Measurements from ENCODE around the gene GMDS.

GMDS gene

GRCh38 chr6:2033544-2033943 is 211.9 kb downstream of the GMDS start:
- TF ChIP-seq CTCF (IDR thresholded peaks at IDR 0.05; ENCODE audit: low read depth, low read length) = no peak
- H3K4me3 ChIP-seq (replicated peaks in 1 of 2; ENCODE audit: low read depth in 2 of 2, low read length in 2 of 2) = no peak overlapping the region
- DNase-seq (ENCODE audit: low read depth in 2 of 2) = no peak

DNA sequence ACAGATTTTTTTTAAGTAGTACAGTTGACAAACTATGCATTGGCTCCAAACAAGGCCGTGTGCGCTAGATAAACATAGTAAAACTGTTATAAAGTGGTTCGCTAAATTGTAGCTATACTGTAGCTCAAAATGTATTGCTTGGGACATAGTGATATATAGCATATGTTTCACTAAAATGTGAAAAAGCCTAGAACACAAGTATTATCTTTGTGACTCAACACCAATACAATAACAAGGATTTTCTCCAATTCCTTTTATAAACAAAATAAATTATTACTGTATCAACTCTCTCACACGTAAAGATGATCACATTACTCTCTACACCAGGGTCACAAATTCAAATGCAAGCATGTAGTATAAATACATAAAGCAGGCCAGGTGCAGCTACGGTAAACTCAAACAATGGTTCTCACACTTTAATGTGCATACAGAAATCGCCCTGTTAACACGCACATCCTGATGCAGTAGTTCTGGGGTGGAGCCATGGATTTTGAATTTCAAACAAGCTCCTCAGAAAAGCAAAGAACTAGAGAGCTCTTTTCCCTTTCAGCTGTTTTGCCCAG is 214.6 kb downstream of the GMDS start:
- DNase-seq (ENCODE audit: low read depth in 2 of 2) = peak in 1 of 2 donors; percentile 5
- TF ChIP-seq CTCF (IDR thresholded peaks at IDR 0.05; ENCODE audit: low read depth, low read length) = no peak
- H3K4me3 ChIP-seq (replicated peaks in 1 of 2; ENCODE audit: low read depth in 2 of 2, low read length in 2 of 2) = no peak overlapping the region

- DNase-seq (ENCODE audit: low read depth in 2 of 2) = no peak
- no peak overlapping the region for H3K4me3 ChIP-seq (replicated peaks in 1 of 2; ENCODE audit: low read depth in 2 of 2, low read length in 2 of 2)
Observed at GRCh38 chr6:2029952-2030351, 215.5 kb downstream of the GMDS start.

GRCh38 chr6:2029130-2029794 is 216.1 kb downstream of the GMDS start:
- no peak for TF ChIP-seq CTCF (IDR thresholded peaks at IDR 0.05; ENCODE audit: low read depth, low read length)
- no peak overlapping the region for H3K4me3 ChIP-seq (replicated peaks in 1 of 2; ENCODE audit: low read depth in 2 of 2, low read length in 2 of 2)
- no peak for DNase-seq (ENCODE audit: low read depth in 2 of 2)

More at GRCh38 chr6:2029952-2030351, 215.5 kb downstream of the GMDS start:
- no peak for TF ChIP-seq CTCF (IDR thresholded peaks at IDR 0.05; ENCODE audit: low read depth, low read length)

DNA sequence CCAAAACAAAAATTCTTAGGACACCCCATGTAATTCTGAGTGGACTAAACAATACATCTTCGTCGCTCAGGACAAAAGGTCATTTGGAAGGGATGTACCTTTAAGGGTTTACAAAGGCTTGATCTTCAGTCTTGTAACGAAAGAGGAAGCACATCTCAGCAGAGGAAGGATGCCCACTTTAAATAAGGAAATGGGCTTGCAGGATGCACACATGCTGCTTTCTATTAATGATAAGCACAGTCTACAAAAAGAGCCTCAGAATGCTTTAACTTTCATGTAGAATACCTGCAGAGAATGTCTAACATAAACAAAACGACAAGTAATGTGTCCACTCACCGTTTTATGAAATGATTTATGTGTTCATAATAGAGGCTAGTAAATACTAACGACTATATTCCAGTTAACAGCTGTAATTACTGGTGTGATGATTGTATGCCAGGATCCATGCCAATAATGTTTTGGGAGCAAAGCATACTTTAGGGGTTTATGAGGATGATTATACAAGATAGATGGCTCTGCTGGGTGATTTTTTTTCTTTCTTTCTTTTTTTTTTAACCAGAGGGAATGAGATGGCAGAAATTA is 216.9 kb downstream of the GMDS start:
- H3K4me3 ChIP-seq (replicated peaks in 1 of 2; ENCODE audit: low read depth in 2 of 2, low read length in 2 of 2) = no peak overlapping the region
- no peak for DNase-seq (ENCODE audit: low read depth in 2 of 2)
- no peak for TF ChIP-seq CTCF (IDR thresholded peaks at IDR 0.05; ENCODE audit: low read depth, low read length)

GRCh38 chr6:2026133-2026532 is 219.3 kb downstream of the GMDS start:
- no peak for TF ChIP-seq CTCF (IDR thresholded peaks at IDR 0.05; ENCODE audit: low read depth, low read length)
- no peak for DNase-seq (ENCODE audit: low read depth in 2 of 2)

More at GRCh38 chr6:2026133-2026532, 219.3 kb downstream of the GMDS start:
- H3K4me3 ChIP-seq (replicated peaks in 1 of 2; ENCODE audit: low read depth in 2 of 2, low read length in 2 of 2) = no peak overlapping the region
